Endometrium (tissue), 2 donors: ENCODE results near the gene LAMA3.

Source experiments
- FAIRE-seq: peaks from 2 replicates; lab custom pipeline; 2012; peaks lifted over from hg19 to GRCh38; lab: Jason Lieb, UNC
- donor health status: control.
- donor health status: control.

LAMA3 gene

DNA sequence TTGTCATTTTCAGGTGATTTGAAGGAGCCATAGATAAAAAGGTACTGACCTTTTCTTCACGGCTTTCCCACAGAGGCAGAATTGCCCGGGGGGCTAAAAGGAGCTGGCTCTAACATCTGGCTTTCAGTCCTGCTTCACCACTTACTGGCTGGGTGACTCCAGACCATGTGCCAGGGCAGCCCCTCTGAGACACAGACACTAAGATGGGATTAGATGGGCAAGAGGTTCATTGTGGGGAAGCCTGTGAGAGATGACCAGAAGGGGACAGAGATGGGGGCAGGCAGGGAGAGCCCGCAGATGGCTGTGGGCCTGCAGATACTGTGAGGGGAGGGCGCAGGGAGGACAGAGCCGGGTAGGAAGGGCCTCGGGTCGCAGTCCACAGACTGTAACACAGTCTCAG is 250.6 kb downstream of the LAMA3 start:
- FAIRE-seq: no peak

GRCh38 chr18:23941791-23942190 is 252.5 kb downstream of the LAMA3 start:
- FAIRE-seq: no peak

- no peak for FAIRE-seq
These were observed 253.9 kb downstream of the LAMA3 start for GRCh38 chr18:23943104-23943503.

GRCh38 chr18:23943903-23944624 is 254.8 kb downstream of the LAMA3 start:
- no peak for FAIRE-seq

DNA sequence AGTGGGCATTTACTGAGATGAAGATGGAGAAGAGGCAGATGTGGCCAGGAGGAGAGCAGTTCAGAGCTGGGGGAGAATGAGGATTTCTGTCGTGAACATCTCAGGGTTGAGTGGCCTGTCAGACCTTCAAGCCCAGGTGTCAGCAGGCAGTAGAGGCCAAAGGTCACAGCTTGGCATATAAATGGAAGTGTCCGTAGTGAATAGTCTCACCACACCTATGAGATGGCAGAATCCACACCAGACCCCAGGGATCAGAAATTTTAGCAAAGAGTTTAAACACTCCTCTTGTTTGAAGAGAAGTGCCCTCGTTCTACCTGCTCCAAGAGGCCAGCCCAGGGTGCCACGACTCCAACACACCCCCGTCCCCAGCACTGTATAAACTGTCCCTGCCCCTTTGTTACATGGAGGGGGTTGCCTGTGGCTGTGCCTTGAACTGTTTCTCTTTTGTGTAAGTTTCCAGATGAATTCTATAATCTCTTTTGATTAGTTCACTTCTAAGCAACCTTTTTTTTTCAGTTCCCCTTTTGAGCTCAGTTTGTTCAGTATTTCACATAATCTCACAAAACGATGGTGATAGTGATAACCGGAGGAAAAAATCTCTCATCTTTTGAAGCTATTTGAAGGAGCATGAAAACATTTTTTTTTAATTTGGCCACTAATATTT is 256.3 kb downstream of the LAMA3 start:
- FAIRE-seq: no peak

DNA sequence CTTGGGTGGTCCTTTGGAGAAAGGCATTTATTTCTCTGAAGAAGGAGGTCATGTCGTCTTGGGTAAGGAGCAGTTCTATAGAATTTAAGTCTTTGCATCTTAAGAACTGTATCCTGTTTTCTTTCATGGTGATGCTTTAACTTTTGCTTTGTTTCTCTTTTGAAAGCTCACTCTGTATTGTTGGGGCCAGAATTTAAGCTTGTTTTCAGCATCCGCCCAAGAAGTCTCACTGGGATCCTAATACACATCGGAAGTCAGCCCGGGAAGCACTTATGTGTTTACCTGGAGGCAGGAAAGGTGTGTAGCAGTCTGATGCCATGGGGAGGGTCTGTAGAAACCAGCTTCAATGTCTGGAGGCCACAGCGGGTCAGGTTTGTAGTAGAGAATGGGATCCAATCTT is 260.6 kb downstream of the LAMA3 start:
- no peak for FAIRE-seq

GRCh38 chr18:23950644-23951043 is 261.4 kb downstream of the LAMA3 start:
- FAIRE-seq: no peak

DNA sequence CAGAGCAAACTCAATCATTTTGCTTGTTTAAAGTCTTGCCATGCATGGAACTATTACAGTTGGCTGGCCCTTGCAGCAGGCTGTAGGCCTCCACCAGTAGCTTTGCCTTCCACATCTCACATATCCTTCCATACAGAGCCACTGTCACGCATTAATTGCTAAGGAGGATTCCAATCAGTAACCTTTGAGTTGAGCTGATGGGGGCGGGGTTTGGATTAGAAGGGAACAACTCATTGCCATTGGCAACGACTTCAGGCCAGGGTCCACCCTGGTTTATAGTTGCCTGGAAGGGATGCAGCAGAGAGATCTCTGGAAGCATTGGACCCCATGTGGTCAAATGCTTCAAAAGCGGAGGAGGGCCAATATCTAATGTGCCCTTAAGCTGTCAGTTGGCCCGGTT is 262.0 kb downstream of the LAMA3 start:
- no peak for FAIRE-seq

DNA sequence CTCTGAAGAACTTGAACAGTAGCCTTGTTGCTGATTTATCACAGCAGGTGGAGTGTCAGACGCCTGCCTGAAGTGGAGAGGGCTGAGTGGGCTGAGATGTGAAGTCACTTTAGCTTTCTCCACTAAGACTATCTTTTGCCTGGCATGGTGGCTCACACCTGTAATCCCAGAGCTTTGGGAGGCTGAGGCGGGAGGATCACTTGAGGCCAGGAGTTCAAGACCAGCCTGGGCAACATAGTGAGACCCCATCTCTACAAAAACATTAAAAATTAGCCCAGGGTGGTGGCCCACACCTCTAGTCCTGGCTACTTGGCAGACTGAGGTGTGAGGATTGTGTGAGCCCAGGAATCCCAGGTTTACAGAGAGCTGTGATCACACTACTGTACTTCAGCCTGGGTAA is 264.7 kb downstream of the LAMA3 start:
- FAIRE-seq: no peak

- no peak for FAIRE-seq
These were observed 267.2 kb downstream of the LAMA3 start for GRCh38 chr18:23956483-23956882.

GRCh38 chr18:23958036-23958435 is 268.8 kb downstream of the LAMA3 start:
- no peak for FAIRE-seq

DNA sequence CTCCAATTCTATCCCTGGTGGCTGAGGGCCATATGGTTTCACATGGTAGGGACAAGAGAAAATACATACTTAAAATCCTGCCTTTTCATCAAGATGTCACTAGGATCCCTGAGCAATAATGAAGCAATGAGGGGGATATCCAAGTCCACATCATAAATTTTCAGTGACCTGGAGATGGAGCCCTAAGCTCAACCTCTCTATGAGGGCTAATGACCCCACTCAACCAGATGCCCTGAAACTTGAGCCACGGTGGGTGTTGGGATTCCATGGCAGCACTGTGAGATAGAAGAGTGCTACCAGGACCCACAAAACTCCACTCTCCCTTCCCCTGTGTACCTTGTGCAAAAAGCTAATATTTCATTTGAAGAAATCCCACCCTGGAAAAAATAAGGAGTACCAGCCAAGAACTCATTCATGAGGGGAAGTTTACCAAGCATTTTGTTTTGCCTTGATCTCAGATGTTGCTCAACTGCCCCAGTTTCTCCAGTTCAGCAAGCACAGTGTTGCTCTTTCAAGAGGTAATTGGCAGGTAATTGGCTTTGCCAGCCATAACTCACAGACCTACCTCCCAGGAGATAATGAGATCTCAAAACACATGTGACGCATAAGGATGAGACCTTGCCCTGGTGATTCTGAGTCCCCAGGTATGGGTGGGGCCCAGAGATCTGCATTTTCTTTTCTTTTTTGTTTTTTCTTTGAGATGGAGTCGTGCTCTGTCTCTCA is 274.4 kb downstream of the LAMA3 start:
- no peak for FAIRE-seq

DNA sequence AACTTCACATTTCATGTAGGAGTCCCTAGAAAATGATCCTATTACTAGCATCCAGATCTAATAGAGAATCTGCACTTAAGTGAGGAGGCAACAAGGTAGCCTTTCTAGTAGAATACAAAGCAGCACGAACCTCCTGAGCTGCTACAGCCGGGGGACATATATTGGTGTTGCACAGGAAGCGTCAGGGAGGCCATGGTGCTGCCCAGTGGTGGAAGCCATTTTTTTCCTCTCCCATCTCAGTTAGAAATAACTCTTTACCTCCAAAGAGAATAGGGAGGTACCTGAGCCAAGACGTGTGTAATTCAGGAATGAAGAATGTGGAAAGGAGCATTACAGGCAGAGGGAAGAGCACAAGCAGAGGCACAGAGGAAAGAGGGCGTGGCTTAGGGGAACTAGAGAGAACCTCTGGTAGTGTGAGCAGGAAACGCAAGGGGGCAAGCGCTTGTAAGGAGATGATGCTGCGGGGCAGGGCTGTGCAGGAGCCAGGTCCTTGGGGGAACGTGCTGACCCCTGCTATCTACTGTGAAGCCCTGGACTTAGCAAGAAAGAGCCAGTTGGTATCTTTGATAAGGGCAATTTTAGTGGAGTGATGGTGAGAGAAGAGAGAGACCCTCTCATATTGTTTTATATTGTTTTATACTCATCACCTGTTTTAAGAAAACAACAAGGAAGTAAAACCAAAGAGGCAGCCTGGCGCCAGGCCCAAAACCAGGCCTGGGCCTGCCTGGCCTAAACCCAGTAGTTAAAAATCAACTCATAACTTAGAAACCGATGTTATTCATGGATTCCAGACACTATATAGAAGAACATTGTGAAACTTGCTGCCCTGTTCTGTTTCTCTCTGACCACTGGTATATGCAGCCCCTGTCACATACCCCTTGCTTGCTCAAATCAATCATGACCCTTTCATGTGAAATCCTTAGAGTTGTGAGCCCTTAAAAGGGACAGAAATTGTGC is 275.3 kb downstream of the LAMA3 start:
- FAIRE-seq: no peak

DNA sequence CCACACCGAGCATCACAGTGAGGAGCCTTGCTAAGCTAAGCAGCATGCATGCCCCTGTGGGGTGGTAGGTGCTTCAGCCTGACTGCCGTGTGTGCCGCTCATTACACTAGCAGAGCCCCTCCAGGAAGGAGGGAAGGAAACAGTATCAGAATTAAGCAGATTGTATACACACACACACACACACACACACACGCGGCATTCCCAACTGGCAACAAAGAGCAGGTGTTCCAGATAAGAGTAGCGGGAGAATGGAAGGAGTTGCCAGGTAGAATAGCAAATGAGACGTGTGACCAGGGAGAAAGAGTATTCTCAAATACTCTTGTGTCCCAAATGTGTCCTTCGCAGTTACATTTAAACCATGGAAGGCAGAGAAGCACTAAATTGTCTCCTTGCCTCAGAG is 277.7 kb downstream of the LAMA3 start:
- FAIRE-seq: no peak

DNA sequence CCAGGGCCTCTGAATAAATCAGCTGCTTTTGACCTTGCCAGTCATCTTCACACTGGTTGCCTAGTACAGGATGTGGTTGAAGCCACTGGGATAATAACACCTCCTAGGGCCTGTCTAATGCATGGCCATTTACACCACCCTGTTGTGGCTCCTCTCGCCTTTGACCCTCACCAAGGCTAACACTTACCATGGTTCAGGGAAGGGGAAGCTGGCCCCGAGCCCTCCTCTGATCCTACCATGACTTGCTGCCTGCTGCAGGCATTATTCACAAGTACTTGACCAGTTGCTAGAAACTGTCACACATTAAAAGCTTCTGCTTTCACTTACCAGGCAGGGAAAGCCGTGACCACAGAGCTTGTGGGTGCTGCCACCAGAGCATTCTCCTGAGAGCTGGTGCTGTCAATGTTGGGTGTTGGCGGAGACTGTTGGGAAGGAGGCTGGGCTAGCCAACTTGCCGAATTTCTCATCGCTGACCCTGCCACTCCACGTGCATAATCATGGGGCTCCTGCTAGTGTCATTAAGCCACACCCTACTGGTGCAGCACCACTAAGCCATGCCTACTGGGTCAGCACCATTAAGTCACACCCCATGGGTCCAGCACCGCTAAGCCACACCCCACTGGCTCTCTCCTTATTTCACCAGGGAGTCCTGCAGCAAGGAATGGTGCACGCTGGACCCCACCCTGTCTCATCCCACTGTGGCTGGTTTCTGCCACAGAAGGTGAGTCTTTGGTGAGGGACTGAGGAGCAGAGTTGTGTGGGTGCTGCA is 278.3 kb downstream of the LAMA3 start:
- no peak for FAIRE-seq

DNA sequence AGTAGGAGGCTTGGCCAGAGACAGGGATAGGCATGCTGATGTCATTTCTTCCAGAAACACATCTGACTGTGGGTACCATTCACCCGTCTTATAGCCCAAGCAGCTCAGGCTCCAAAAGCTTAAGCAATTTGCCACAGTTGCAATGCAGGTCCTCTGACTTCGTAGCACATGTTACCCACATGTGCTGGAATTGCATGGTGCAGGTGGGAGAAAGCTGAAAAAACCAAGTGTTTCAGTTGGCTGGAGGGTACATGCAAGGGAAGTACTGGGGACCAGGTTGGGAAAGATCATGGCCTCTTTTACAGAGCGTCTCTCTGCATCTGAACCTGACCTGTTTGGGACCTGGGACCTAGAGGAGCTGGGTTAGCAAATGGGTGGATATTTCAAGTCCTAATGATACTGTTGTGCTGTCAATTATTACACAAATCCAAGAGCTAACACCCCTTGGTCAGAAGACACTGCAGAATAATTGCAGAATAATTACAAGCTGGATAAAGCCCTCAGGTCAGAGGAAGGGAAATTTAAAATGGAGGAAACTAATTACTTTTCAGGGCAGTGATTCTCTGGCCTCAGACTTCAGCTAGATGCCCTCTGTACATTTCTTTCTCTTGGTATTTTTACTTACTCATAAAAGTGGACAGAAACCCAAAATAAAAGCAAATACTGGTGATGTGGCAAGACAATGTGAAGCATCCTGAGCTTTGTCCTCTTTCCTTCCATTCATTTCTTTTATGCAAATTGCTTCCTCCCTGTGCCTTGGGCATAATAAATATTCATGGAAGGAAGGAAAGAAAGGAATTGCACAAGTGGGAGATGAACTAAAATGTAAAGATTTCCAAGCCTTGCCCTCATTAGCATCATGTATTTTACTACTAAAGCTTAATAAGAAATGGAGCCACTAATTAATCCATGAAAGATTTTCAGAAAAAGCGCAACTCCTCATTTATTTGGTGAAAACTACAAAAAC is 279.7 kb downstream of the LAMA3 start:
- FAIRE-seq: no peak

- no peak for FAIRE-seq
These were observed 280.4 kb downstream of the LAMA3 start for GRCh38 chr18:23969664-23970063.

- no peak for FAIRE-seq
These were observed 281.2 kb downstream of the LAMA3 start for GRCh38 chr18:23970161-23971096.

DNA sequence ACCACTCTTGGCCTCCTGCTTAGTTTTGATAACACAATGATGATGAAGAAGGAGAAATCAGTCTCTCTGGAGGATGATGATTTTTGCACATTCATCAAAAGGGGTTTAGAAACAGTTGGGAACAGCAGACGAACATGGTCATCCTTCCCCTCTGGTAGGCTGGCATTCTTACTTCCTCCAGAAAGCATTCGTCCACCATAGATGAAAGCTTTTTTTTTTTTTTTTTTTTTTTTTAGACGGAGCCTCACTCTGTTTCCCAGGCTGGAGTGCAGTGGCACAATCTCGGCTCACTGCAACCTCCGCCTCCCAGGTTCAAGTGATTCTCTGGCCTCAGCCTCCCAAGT is 281.8 kb downstream of the LAMA3 start:
- FAIRE-seq: no peak
